H1 (cell line): ENCODE results near the gene DRD5. TPM values are rescaled to one million over a fixed set of nuclear protein-coding genes. Genes with fewer than 3 reads are reported as not detected.

Source experiments
- CHD7 ChIP-seq: fragments of 300-600 bp; sonication (generic); IDR thresholded peaks from 2 replicates; pipeline ENCODE4 v1.7.1; 2012; ENCODE audit warnings: low read length, moderate library complexity, mild to moderate bottlenecking, inconsistent platforms; ENCODE audit not compliant: insufficient replicate concordance
- polyA plus RNA-seq, 7 experiments: library from polyadenylated mRNA; depleted of rRNA in 3 of 7; stranded (reverse) in 5 of 7; unstranded in 2 of 7; fragments of >200 nt in 5 of 7; fragments of 200-250 nt in 2 of 7; gene quantifications; 1 replicate in 5 of 7; 2 replicates in 1 of 7; 4 replicates in 1 of 7; pipeline versions ENCODE4 v1.2.1 to v1.2.3, GENCODE V29; 2011 to 2013; ENCODE audit warnings: missing spikeins in 2 of 7, mixed read lengths in 2 of 7
- total RNA-seq: library from RNA; stranded (reverse); fragmentation: NEBNext Ultra II Directional; extraction: Animal tissue kit (Norgen Biotek cat#: 25700); gene quantifications from 2 replicates; pipeline ENCODE4 v1.2.1, GENCODE V29; 2021

The DRD5 gene
- total and polyA plus RNA-seq, 2 of the 8 experiments (the other 6 are each of a cell fraction or from before 2014, with no cell fraction given) = 0.11 to 0.21 TPM

DNA sequence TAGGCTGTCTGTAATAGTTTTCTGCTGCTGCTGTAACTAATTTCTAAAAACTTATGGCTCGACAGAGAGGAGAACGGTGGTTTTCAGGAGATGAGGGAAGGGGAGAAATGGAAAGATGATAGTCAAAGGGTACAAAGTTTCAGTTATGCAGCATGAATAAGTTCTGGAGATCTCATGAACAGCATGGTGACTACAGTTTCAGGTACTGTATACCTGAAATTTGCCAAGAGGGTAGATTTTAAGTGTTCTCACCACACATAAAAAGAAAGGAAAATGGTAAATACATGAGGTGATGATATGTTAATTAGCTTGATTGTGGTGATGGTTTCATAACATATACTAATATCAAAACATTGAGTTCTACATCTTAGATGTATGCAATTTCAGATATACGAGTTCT, 34.9 kb downstream of the DRD5 start (continued):
- TF ChIP-seq CHD7 = no peak
- TF ChIP-seq, all 59 proteins: peak for 0
